Neural progenitor cell (in vitro differentiated cells): ENCODE results near the gene NOP14. TPM values are rescaled to one million over a fixed set of nuclear protein-coding genes. Genes with fewer than 3 reads are reported as not detected.

Source experiments
- DNase-seq: peaks from one replicate; pipeline ENCODE4 v3.0.0-alpha.2; 2016; ENCODE audit warnings: low spot score
- H2AFZ ChIP-seq: fragments of 200-600 bp; sonication (generic); replicated peaks from 2 replicates; pipeline ENCODE4 v1.6.1; 2016; ENCODE audit warnings: antibody characterized with exemption
- H3F3A ChIP-seq: fragments of 200-600 bp; sonication (generic); 2 replicates; pipeline ENCODE4 v1.6.1; 2016; ENCODE audit warnings: antibody characterized with exemption, low read depth
- H3K27ac ChIP-seq: fragments of 200-600 bp; sonication (generic); 2 replicates; pipeline ENCODE4 v1.5.1; 2016; ENCODE audit warnings: mild to moderate bottlenecking
- H3K27me3 ChIP-seq: fragments of 200-600 bp; sonication (generic); 2 replicates; pipeline ENCODE4 v1.6.1; 2016; ENCODE audit warnings: mild to moderate bottlenecking, moderate library complexity
- H3K36me3 ChIP-seq: fragments of 200-600 bp; sonication (generic); 2 replicates; pipeline ENCODE4 v1.5.1; 2016
- H3K4me1 ChIP-seq: fragments of 200-600 bp; sonication (generic); 2 replicates; pipeline ENCODE4 v1.6.1; 2016; ENCODE audit warnings: mixed run types
- H3K4me2 ChIP-seq: fragments of 200-600 bp; sonication (generic); 2 replicates; pipeline ENCODE4 v1.6.1; 2016
- H3K4me3 ChIP-seq: fragments of 200-600 bp; sonication (generic); 2 replicates; pipeline ENCODE4 v1.5.1; 2016
- H3K79me2 ChIP-seq: fragments of 200-600 bp; sonication (generic); 2 replicates; pipeline ENCODE4 v1.6.1; 2016; ENCODE audit warnings: low read depth
- H3K9ac ChIP-seq: fragments of 200-600 bp; sonication (generic); 2 replicates; pipeline ENCODE4 v1.6.1; 2016
- H3K9me3 ChIP-seq: fragments of 200-600 bp; sonication (generic); 2 replicates; pipeline ENCODE4 v1.5.1; 2016; ENCODE audit warnings: low read depth
- H4K20me1 ChIP-seq: fragments of 200-600 bp; sonication (generic); 2 replicates; pipeline ENCODE4 v1.6.1; 2016; ENCODE audit warnings: low read depth
- H3K27ac Mint-ChIP-seq: 3 replicates; pipeline ENCODE4 v1.8.0; 2021; ENCODE audit warnings: mixed read lengths
- H3K27me3 Mint-ChIP-seq: 2 replicates; pipeline ENCODE4 v1.8.0; 2022; ENCODE audit warnings: low read depth, mild to moderate bottlenecking, inconsistent platforms, moderate library complexity, mixed read lengths; ENCODE audit not compliant: insufficient read depth
- H3K36me3 Mint-ChIP-seq: 3 replicates; pipeline ENCODE4 v1.8.0; 2021; ENCODE audit warnings: mixed read lengths
- H3K4me1 Mint-ChIP-seq: 3 replicates; pipeline ENCODE4 v1.8.0; 2021; ENCODE audit warnings: mixed read lengths
- H3K4me3 Mint-ChIP-seq: 3 replicates; pipeline ENCODE4 v1.8.0; 2021; ENCODE audit warnings: mild to moderate bottlenecking, moderate library complexity, mixed read lengths
- H3K9me3 Mint-ChIP-seq: 3 replicates; pipeline ENCODE4 v1.8.0; 2020; ENCODE audit warnings: mixed read lengths
- CTCF ChIP-seq: fragments of 200-600 bp; sonication (generic); IDR thresholded peaks from 2 replicates; pipeline ENCODE4 v1.5.1; 2017; ENCODE audit warnings: antibody characterized with exemption, mild to moderate bottlenecking
- EZH2 ChIP-seq: fragments of 200-600 bp; sonication (generic); IDR thresholded peaks from 2 replicates; pipeline ENCODE4 v1.6.1; 2017; ENCODE audit warnings: antibody characterized with exemption, mild to moderate bottlenecking, moderate library complexity
- EZH2phosphoT487 ChIP-seq: fragments of 200-600 bp; sonication (generic); IDR thresholded peaks from 2 replicates; pipeline ENCODE4 v1.6.1; 2017; ENCODE audit warnings: antibody characterized with exemption
- total RNA-seq: library from RNA; depleted of rRNA; stranded (reverse); fragments of >200 nt; gene quantifications from 2 replicates; pipeline ENCODE4 v1.2.3, GENCODE V29; 2015; ENCODE audit warnings: low replicate concordance

NOP14 gene
- total RNA-seq, 1 donor from 2014 or later, result 16.8 TPM

DNA sequence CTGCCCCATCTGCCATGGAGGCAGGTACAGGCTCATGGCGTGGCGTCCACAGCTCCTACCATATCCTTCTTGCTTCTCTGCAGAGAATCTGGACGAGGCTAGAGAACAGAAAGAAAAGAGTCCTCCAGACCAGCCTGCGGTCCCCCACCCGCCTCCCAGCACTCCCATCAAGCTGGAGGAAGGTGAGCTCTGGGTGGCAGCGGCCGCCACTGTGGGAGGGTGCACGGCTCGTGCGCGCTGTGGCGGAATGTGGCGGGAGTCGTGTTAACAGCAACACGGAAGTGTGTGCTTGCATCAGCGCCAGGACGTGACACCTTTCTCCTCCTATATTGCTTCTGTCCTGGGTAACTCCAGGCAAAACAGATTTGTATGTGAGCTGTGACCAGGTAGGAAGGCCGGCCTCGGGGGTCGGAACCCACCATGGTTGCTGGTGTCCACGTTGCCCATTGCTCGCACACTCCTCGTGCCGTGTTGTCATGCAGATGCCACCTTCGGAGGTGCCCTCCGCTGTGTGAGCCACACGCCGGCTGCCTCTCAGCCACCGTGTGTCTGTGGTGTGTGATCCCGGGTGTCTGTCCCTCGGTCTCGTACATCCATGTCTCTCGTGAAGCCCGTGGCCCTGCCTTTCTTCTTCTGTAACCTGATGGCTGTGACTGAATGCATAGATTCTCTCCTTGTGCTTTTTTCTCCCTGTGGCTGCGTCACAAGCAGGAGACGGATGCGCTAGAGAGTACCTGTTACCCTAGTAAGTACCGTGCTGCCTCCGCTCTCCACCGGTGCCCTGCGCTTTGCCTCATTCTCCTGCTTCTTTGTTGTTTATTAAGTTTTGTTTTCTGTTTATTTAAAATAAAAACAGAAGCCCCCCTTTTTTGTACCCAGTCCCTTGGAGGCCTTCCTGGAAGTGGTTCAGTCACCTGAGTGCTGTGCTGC, 37.0 kb downstream of the NOP14 start:
- no peak overlapping the region for H3K27ac Mint-ChIP-seq
- DNase-seq, result no peak
- H3K79me2 ChIP-seq, result peaks cover 7% of the 10 kb centered on the region
- no peak overlapping the region for H3K4me3 Mint-ChIP-seq
- H3K27ac ChIP-seq, result no peak overlapping the region
- no peak overlapping the region for H3K4me2 ChIP-seq
- H3F3A ChIP-seq, result peaks cover 22% of the 10 kb centered on the region
- no peaks in the 10 kb centered on the region for H3K27me3 ChIP-seq
- peaks cover 5% of the 10 kb centered on the region for H3K9me3 Mint-ChIP-seq
- H3K4me1 Mint-ChIP-seq, result peaks cover 35% of the 10 kb centered on the region
- TF ChIP-seq EZH2phosphoT487 (no peak), EZH2 (no peak), CTCF (no peak)
- no peak overlapping the region for H3K9ac ChIP-seq
- no peaks in the 10 kb centered on the region for H3K9me3 ChIP-seq
- H3K4me1 ChIP-seq, result peaks cover 25% of the 10 kb centered on the region
- peaks cover 5% of the 10 kb centered on the region for H4K20me1 ChIP-seq
- H3K27me3 Mint-ChIP-seq, result peaks cover 6% of the 10 kb centered on the region
- H3K36me3 Mint-ChIP-seq, result peaks cover 31% of the 10 kb centered on the region
- no peak overlapping the region for H3K4me3 ChIP-seq
- no peak overlapping the region for H2AFZ ChIP-seq
- no peaks in the 10 kb centered on the region for H3K36me3 ChIP-seq

GRCh38 chr4:2925496-2925895, 37.7 kb downstream of the NOP14 start:
- peaks cover 25% of the 10 kb centered on the region for H3K4me1 ChIP-seq
- no peaks in the 10 kb centered on the region for H3K27me3 ChIP-seq
- peaks cover 35% of the 10 kb centered on the region for H3K36me3 Mint-ChIP-seq
- peaks cover 13% of the 10 kb centered on the region for H3K79me2 ChIP-seq
- no peak overlapping the region for H3K4me2 ChIP-seq
- H2AFZ ChIP-seq, result no peak overlapping the region
- peaks cover 9% of the 10 kb centered on the region for H3K9me3 Mint-ChIP-seq
- peaks cover 6% of the 10 kb centered on the region for H3K27me3 Mint-ChIP-seq
- H3K27ac ChIP-seq, result no peak overlapping the region
- H3K36me3 ChIP-seq, result no peaks in the 10 kb centered on the region
- peaks cover 22% of the 10 kb centered on the region for H3F3A ChIP-seq
- H3K9ac ChIP-seq, result no peak overlapping the region
- DNase-seq, result no peak
- H3K27ac Mint-ChIP-seq, result no peak overlapping the region
- peaks cover 3% of the 10 kb centered on the region for H4K20me1 ChIP-seq
- no peak overlapping the region for H3K4me3 ChIP-seq
- peaks cover 35% of the 10 kb centered on the region for H3K4me1 Mint-ChIP-seq
- no peak for TF ChIP-seq CTCF
- no peak for TF ChIP-seq EZH2
- TF ChIP-seq EZH2phosphoT487, result no peak
- no peak overlapping the region for H3K4me3 Mint-ChIP-seq
- H3K9me3 ChIP-seq, result no peaks in the 10 kb centered on the region

- H3K27ac Mint-ChIP-seq, result peak overlapping the region; percentile 60
- peaks cover 25% of the 10 kb centered on the region for H3K4me1 ChIP-seq
- H3K9me3 Mint-ChIP-seq, result peaks cover 14% of the 10 kb centered on the region
- TF ChIP-seq EZH2 (no peak), EZH2phosphoT487 (no peak), CTCF (no peak)
- peaks cover 3% of the 10 kb centered on the region for H4K20me1 ChIP-seq
- H3K36me3 Mint-ChIP-seq, result peaks cover 42% of the 10 kb centered on the region
- H3K4me3 Mint-ChIP-seq, result no peak overlapping the region
- H3K9ac ChIP-seq, result no peak overlapping the region
- H3F3A ChIP-seq, result peaks cover 18% of the 10 kb centered on the region
- H3K27ac ChIP-seq, result peak overlapping the region; percentile 6
- no peak overlapping the region for H2AFZ ChIP-seq
- peaks cover 20% of the 10 kb centered on the region for H3K79me2 ChIP-seq
- peaks cover under 1% of the 10 kb centered on the region for H3K9me3 ChIP-seq
- H3K27me3 Mint-ChIP-seq, result peaks cover 6% of the 10 kb centered on the region
- no peaks in the 10 kb centered on the region for H3K27me3 ChIP-seq
- H3K4me1 Mint-ChIP-seq, result peaks cover 35% of the 10 kb centered on the region
- DNase-seq, result no peak
- H3K4me3 ChIP-seq, result no peak overlapping the region
- no peak overlapping the region for H3K4me2 ChIP-seq
- H3K36me3 ChIP-seq, result peaks cover 4% of the 10 kb centered on the region
These were observed 38.4 kb downstream of the NOP14 start for GRCh38 chr4:2924765-2925301.
